Keratinocyte (primary cell): ENCODE data around the gene METTL1.

Source experiments
- CTCF ChIP-seq, 3 experiments: IDR thresholded peaks in 1 of 3; conservative IDR thresholded peaks in 1 of 3; optimal IDR thresholded peaks in 1 of 3; 2 replicates in 2 of 3; 3 replicates in 1 of 3; pipeline versions ENCODE3 to v1.5.1; 2011; ENCODE audit warnings: low read length in 3 of 3, mild to moderate bottlenecking in 3 of 3, moderate library complexity in 2 of 3, control low read depth in 1 of 3, inconsistent platforms in 1 of 3; ENCODE audit not compliant: insufficient read depth in 2 of 3; ENCODE audit errors: extremely low read depth in 1 of 3
- EZH2 ChIP-seq: IDR thresholded peaks from one replicate; pipeline ENCODE4 v1.6.1; 2012; ENCODE audit warnings: inconsistent platforms, mild to moderate bottlenecking, low read length, moderate library complexity

DNA sequence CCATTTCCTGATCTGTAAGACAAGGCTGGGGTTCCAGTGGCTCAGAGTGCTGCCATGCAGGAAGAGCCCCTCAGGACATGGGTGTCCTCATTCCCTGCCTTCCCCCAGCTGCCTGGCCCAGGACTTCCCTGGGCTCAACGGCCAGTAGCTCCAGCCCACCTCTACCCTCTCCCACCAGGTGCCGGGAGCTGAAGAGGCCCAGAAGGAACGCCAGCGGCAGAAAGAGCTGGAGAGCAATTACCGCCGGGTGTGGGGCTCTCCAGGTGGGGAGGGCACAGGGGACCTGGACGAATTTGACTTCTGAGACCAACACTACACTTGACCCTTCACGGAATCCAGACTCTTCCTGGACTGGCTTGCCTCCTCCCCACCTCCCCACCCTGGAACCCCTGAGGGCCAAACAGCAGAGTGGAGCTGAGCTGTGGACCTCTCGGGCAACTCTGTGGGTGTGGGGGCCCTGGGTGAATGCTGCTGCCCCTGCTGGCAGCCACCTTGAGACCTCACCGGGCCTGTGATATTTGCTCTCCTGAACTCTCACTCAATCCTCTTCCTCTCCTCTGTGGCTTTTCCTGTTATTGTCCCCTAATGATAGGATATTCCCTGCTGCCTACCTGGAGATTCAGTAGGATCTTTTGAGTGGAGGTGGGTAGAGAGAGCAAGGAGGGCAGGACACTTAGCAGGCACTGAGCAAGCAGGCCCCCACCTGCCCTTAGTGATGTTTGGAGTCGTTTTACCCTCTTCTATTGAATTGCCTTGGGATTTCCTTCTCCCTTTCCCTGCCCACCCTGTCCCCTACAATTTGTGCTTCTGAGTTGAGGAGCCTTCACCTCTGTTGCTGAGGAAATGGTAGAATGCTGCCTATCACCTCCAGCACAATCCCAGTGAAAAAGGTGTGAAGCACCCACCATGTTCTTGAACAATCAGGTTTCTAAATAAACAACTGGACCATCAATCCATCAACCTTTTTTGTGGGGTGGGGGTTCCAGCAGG is 51.0 kb downstream of the METTL1 start:
- TF ChIP-seq EZH2: no peak
- no peak for TF ChIP-seq CTCF (optimal IDR thresholded peaks at IDR 0.05 in 1 of 3, IDR thresholded peaks at IDR 0.05 in 1 of 3, conservative IDR thresholded peaks at IDR 0.05 in 1 of 3; ENCODE audit: extremely low read depth in 1 of 3, insufficient read depth in 2 of 3, low read length in 3 of 3)
